CD4-positive, alpha-beta T cell treated with Interleukin-6 for 4 hours (primary cell): ENCODE measurements around the gene GAS7.
"Not testable (repeated sequence)": the region's sequence is repeated elsewhere in the genome, so short reads cannot be mapped to it uniquely, and the experiment has no call there.

ENCODE experiments used
- DNase-seq: peaks from one replicate; pipeline ENCODE4 v3.0.0-alpha.2; 2020; ENCODE audit warnings: mixed read lengths

GAS7 gene

GRCh38 chr17:10106067-10106466, 92.3 kb downstream of the GAS7 start:
- no peak for DNase-seq

GRCh38 chr17:10105513-10106001, 92.8 kb downstream of the GAS7 start:
- no peak for DNase-seq

- no peak for DNase-seq
Measured at GRCh38 chr17:10103712-10104111, 94.7 kb downstream of the GAS7 start.

DNA sequence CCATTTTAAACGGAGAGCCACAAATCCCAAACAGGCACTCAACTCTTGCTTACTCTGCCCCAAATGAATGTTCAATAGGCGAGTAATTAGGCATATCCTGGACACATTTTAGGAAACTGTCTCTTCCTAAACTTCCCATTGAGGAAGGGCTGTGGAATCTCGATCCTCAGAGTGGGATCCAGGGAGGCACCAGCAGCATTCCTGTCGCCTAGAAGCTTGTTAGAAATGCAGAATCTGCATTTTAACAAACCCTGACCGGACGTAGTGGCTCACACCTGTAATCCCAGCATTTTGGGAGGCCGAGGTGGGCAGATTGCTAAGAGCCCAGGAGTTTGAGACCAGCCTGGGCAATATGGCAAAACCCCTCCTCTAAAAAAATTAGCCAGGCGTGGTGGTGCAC, 95.6 kb downstream of the GAS7 start:
- DNase-seq, result no peak

GRCh38 chr17:10099051-10099571, 99.3 kb downstream of the GAS7 start:
- DNase-seq, result no peak

DNA sequence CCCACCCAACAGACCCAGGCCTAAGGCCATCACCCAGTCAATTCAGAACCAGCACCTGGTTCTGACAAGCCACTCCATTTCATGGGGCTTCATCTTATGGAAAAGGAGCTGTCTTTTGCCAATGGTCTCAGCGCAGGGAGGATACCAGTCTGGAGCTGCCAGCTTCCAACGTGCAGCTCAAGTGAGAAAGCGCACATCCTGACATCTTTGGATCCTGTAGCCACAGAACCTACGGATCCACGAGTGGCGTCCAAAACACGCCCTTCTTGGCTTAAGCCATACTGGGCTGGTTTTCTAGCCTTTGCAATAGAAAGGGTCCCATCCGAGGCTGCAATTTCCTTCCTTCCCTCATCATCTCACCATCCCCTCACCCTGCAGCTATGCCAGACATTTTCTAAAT, 101.8 kb downstream of the GAS7 start:
- no peak for DNase-seq

GRCh38 chr17:10095295-10095694, 103.1 kb downstream of the GAS7 start:
- not testable (repeated sequence) for DNase-seq

- DNase-seq, result no peak
Measured at GRCh38 chr17:10094797-10095196, 103.6 kb downstream of the GAS7 start.

DNA sequence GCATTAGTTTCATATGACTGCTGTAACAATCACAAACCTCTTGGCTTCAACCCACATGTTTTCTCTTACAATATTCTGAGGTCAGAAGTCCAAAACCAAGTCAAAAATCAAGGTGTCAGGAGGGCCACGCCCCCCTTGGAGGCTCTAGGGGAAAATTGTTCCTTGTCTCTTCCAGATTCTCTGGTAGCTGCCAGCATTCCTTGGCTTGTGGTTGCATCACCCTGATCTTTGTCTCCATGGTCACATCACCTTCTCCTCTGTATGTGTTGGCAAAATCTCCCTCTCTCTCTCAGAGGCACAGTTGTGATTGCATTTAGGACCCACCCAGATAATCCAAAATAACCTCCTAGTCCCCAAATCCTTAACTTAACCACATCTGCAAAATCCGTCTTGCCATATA, 105.8 kb downstream of the GAS7 start:
- no peak for DNase-seq

- no peak for DNase-seq
Measured at GRCh38 chr17:10091046-10091445, 107.4 kb downstream of the GAS7 start.

DNA sequence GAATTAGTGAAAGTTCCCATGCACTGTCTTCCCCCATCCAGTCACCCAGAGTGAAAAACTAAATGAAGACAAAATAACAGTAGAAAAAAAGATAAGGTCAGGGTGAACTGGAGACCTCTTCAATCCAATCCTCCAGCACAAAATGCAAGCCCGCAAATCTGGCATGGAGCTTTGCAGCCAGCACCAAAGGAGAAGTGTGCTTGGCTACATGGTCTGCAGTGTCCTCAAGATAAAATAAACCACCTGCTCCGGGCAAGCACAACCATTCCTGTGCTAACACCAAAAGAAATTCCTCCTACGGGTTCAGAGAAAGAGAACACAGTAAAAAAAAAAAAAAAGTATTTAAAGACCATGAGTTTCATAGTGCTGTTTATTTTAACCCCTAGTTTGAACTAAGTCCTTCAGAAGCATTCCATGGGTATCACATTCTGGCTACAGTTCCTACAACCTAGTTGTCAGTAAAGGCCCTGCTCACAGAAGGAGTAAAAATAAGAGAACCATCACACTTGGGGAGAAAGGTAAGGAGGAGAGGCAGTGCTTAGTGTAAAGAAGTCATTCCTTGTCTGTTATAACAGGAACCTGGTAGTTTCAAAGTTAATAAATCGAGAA, 109.1 kb downstream of the GAS7 start:
- DNase-seq, result no peak

DNA sequence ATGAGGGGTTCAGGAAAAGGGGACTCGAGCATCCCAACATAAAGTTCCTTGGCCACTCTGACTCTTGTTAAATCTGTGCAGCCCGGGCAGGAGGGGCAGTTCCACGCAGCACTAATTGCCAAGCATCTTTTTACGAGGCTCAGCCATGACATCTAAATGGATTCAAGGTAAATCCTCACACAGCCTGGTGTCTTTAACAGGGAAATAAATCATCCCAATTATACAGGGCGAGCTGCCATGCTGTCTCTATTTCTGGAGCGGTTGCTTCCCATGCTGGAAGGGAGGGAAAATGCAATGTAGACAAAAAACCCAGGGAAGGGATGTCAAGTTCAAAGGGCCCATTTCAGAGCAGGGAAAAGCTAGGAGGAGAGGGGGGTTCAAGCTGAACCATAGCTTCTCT, 110.0 kb downstream of the GAS7 start:
- no peak for DNase-seq

- DNase-seq, result no peak
Measured at GRCh38 chr17:10087355-10087754, 111.1 kb downstream of the GAS7 start.

GRCh38 chr17:10083864-10084263, 114.5 kb downstream of the GAS7 start:
- no peak for DNase-seq

DNA sequence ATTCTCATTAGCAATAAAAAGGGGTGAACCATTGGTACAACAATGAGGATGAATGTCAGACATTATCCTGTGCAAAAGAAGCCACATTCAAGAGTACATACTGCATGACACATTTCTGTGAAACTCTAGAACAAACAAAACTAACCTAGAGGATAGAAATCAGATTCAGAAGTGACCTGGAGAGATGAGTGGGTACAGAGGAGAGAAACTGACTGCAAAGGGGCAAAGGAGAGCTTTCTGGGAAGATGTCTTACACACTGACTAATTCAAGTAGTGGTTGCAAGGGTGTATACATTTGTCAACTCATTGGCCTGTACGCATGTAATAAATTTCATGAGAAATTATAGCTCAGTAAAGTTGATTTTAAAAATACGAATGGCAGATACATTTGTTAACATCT, 115.6 kb downstream of the GAS7 start:
- no peak for DNase-seq

GRCh38 chr17:10081571-10082169, 116.7 kb downstream of the GAS7 start:
- DNase-seq, result no peak

GRCh38 chr17:10077561-10078299, 120.7 kb downstream of the GAS7 start:
- no peak for DNase-seq

GRCh38 chr17:10075919-10076318, 122.5 kb downstream of the GAS7 start:
- no peak for DNase-seq

GRCh38 chr17:10073941-10074340, 124.5 kb downstream of the GAS7 start:
- no peak for DNase-seq

DNA sequence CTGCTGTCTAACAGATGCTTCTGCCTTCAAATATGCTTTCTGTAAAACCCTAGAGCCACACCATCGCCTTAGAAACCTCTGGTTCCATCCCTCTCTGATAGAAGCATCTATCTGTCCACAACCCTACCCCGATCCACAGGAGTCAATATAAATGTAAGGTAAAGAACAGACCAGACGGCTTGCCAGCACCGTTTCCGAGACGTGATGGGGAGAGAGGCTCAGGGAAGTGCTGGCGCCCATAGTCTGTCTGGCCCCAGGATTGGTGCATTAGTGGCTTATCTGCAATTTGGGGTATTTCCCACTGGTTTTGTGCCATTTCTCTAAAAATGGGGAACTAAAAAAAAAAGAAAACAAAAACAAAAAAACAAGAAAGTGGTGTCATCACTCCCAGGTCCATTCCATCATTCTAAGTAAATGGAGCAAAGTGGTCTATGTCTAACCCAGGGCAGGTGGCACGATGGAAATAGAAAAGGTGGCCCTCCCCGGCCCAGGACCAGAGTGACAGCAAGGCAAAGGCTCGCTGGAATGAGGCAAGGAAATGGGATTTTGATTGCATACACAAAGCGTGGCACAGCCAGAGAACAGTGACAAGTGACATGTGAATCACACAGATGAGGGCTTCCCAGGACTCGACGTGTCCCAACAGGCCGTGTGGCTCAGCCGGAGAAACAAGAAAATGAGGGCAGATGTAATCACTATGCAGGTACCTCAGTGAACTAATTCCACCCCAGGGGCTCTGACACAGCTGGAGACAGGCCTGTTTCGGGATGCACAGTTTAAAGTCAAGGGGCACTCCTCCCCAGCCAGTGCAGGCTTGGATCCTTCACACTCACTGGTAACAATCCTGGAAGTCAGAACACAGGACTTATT, 125.6 kb downstream of the GAS7 start:
- DNase-seq, result no peak

GRCh38 chr17:10072086-10072485, 126.3 kb downstream of the GAS7 start:
- no peak for DNase-seq

- no peak for DNase-seq
Measured at GRCh38 chr17:10071141-10071540, 127.3 kb downstream of the GAS7 start.

- no peak for DNase-seq
Measured at GRCh38 chr17:10070690-10071089, 127.7 kb downstream of the GAS7 start.
